NT2/D1 (cell line): ENCODE measurements around the gene ADAMTSL1.

ENCODE experiments used
- DNase-seq: peaks from one replicate; pipeline ENCODE4 v3.0.0-alpha.2; 2011; ENCODE audit warnings: low read depth, low spot score
- H3K27me3 ChIP-seq: 2 replicates; pipeline ENCODE4 v1.6.0; 2011; ENCODE audit warnings: mild to moderate bottlenecking; ENCODE audit not compliant: insufficient read length, insufficient read depth
- H3K36me3 ChIP-seq: 2 replicates; pipeline ENCODE4 v1.6.1; 2011; ENCODE audit warnings: mild to moderate bottlenecking, low read length, mixed read lengths; ENCODE audit not compliant: insufficient read depth, insufficient read length
- H3K4me1 ChIP-seq: 2 replicates; pipeline ENCODE4 v1.5.1; 2011; ENCODE audit not compliant: insufficient read depth, insufficient read length
- H3K4me3 ChIP-seq: 2 replicates; pipeline ENCODE4 v1.5.1; 2011; ENCODE audit warnings: low read depth; ENCODE audit not compliant: insufficient read length
- H3K9ac ChIP-seq: 2 replicates; pipeline ENCODE4 v1.6.0; 2011; ENCODE audit warnings: low read depth; ENCODE audit not compliant: insufficient read length
- H3K9me3 ChIP-seq: 2 replicates; pipeline ENCODE4 v1.5.1; 2011; ENCODE audit warnings: mild to moderate bottlenecking, low read length; ENCODE audit not compliant: insufficient read depth
- SUZ12 ChIP-seq: IDR thresholded peaks from 2 replicates; pipeline ENCODE4 v1.6.1; 2011; ENCODE audit not compliant: insufficient read length, insufficient read depth; ENCODE audit errors: extremely low read depth
- YY1 ChIP-seq: IDR thresholded peaks from 2 replicates; pipeline ENCODE4 v1.6.1; 2011; ENCODE audit not compliant: insufficient read length, insufficient read depth
- ZNF274 ChIP-seq: IDR thresholded peaks from 2 replicates; pipeline ENCODE4 v1.6.1; 2011; ENCODE audit warnings: mild to moderate bottlenecking, low read depth, low read length

Gene ADAMTSL1

GRCh38 chr9:18877984-18878383 lies 404.0 kb downstream of the ADAMTSL1 start:
- Histone ChIP-seq H3K9ac (no peak overlapping the region), H3K4me3 (no peak overlapping the region), H3K9me3 (peaks cover 3% of the 10 kb centered on the region), H3K36me3 (no peaks in the 10 kb centered on the region), H3K27me3 (no peaks in the 10 kb centered on the region), H3K4me1 (no peaks in the 10 kb centered on the region)
- no peak for TF ChIP-seq SUZ12
- no peak for TF ChIP-seq ZNF274
- no peak for TF ChIP-seq YY1
- no peak for DNase-seq

DNA sequence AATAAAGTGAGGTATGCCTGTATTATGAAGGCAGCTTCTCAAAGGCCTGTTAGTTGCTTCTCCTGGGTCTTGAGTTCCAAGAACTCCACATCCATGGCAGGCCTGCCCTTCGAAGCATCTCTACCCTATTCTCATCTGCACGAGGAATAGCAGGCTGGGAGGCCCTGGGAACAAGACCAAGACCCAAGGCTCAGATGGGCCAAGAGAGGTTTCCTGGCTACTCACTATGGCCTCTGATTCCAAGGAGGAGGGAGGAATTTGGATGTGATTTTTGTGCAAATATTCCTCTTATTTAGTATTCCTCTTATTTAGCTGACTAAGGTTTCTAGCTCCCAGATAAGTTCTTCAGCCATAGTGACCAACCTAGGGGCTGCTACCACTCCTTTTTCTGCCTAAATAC lies 407.8 kb downstream of the ADAMTSL1 start:
- Histone ChIP-seq H3K4me3 (no peak overlapping the region), H3K27me3 (no peaks in the 10 kb centered on the region), H3K9me3 (peaks cover 21% of the 10 kb centered on the region), H3K36me3 (no peaks in the 10 kb centered on the region), H3K4me1 (no peaks in the 10 kb centered on the region), H3K9ac (no peak overlapping the region)
- DNase-seq, result no peak
- TF ChIP-seq YY1 (no peak), ZNF274 (no peak), SUZ12 (no peak)

- H3K36me3 ChIP-seq, result no peaks in the 10 kb centered on the region
- no peaks in the 10 kb centered on the region for H3K4me1 ChIP-seq
- no peak overlapping the region for H3K4me3 ChIP-seq
- no peak for DNase-seq
- TF ChIP-seq ZNF274 (no peak), YY1 (no peak), SUZ12 (no peak)
- peaks cover 21% of the 10 kb centered on the region for H3K9me3 ChIP-seq
- no peaks in the 10 kb centered on the region for H3K27me3 ChIP-seq
- H3K9ac ChIP-seq, result no peak overlapping the region
These were observed 413.6 kb downstream of the ADAMTSL1 start for GRCh38 chr9:18887546-18887945.

DNA sequence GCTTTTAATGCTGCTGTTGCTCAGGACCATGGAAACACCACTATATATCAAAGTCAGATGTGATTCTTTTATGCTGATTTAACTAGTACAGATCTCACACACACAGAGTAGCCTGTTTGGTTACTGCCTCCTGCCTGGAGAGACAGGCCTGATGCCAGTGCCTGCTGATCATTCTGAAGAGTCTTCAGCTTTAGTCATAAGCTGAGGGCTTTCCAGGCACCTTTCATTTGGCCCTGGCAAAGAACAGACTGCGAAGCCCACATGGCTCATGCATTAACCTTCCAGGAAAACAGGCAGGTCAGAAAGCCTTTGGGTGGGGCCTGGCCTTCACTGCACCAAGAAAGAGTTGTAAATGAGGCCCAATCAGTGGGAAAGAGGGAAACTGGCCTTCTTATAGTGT lies 414.3 kb downstream of the ADAMTSL1 start:
- no peaks in the 10 kb centered on the region for H3K27me3 ChIP-seq
- H3K4me1 ChIP-seq, result no peaks in the 10 kb centered on the region
- no peak overlapping the region for H3K9ac ChIP-seq
- H3K4me3 ChIP-seq, result no peak overlapping the region
- no peaks in the 10 kb centered on the region for H3K36me3 ChIP-seq
- no peak for DNase-seq
- H3K9me3 ChIP-seq, result peaks cover 16% of the 10 kb centered on the region
- no peak for TF ChIP-seq YY1
- TF ChIP-seq ZNF274, result no peak
- TF ChIP-seq SUZ12, result no peak

- no peak for TF ChIP-seq ZNF274
- no peak for TF ChIP-seq SUZ12
- TF ChIP-seq YY1, result no peak
- H3K27me3 ChIP-seq, result no peaks in the 10 kb centered on the region
- no peaks in the 10 kb centered on the region for H3K36me3 ChIP-seq
- DNase-seq, result no peak
- H3K9me3 ChIP-seq, result 0 out of 2 replicates have a peak, but pooled peaks cover 3% of the 10 kb centered on the region
- no peak overlapping the region for H3K9ac ChIP-seq
- H3K4me3 ChIP-seq, result no peak overlapping the region
- H3K4me1 ChIP-seq, result no peaks in the 10 kb centered on the region
These were observed 415.6 kb downstream of the ADAMTSL1 start for GRCh38 chr9:18889550-18889949.

DNA sequence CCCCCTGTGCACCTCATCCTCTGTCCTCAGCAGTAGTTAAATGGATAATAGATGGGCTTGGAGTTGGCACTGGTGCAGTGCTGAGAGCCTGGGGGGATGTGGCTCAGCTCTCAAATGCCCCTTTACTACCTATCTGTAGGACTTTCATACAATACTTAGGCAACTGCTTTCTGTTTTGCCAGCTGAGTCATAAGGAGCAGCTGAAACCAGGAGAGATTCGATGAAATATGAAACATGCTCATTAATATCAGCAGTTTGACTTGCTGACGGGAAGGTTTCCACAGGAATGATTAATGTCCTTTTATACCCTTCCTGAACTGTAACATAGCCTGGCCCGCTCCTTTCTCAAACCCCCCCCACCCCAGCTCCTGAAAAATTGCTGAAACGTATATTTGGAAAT lies 416.4 kb downstream of the ADAMTSL1 start:
- no peak overlapping the region for H3K9ac ChIP-seq
- H3K4me3 ChIP-seq, result no peak overlapping the region
- 0 out of 2 replicates have a peak, but pooled peaks cover 8% of the 10 kb centered on the region for H3K9me3 ChIP-seq
- no peaks in the 10 kb centered on the region for H3K27me3 ChIP-seq
- no peaks in the 10 kb centered on the region for H3K4me1 ChIP-seq
- H3K36me3 ChIP-seq, result no peaks in the 10 kb centered on the region
- no peak for DNase-seq
- no peak for TF ChIP-seq SUZ12
- TF ChIP-seq YY1, result no peak
- no peak for TF ChIP-seq ZNF274

DNA sequence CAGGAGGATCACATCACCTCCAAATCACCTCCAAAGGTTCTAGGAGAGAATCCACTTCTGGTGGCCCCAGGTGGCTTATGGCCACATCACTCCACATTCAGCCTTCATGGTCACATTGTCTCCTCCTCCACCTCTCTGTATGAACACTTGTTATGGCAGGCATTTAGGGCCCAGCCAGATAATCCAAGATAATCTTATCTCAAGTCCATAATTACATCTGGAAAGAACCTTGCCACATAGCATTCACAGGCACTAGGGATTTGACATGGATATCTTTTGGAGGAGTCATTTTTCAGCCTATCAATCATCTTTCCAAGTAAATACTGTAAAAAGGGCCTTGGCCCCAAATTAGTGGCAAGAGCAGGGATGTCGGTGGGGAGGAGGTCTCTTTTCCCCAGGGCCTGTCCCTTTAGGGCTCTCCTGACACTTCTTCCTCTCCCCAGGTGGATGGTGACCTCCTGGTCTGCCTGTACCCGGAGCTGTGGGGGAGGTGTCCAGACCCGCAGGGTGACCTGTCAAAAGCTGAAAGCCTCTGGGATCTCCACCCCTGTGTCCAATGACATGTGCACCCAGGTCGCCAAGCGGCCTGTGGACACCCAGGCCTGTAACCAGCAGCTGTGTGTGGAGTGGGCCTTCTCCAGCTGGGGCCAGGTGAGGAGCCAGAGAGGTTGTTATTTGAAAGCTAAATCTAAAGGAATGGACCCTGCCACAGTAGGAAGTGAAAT lies 418.2 kb downstream of the ADAMTSL1 start:
- TF ChIP-seq YY1 (no peak), ZNF274 (no peak), SUZ12 (no peak)

More for the DNA sequence above, 418.2 kb downstream of the ADAMTSL1 start:
- DNase-seq, result no peak
- H3K9ac ChIP-seq, result no peak overlapping the region
- no peaks in the 10 kb centered on the region for H3K36me3 ChIP-seq
- H3K27me3 ChIP-seq, result no peaks in the 10 kb centered on the region
- peaks cover 23% of the 10 kb centered on the region; the same call in 1 of the 2 replicates for H3K9me3 ChIP-seq
- H3K4me3 ChIP-seq, result no peak overlapping the region
- no peaks in the 10 kb centered on the region for H3K4me1 ChIP-seq
